A549 (cell line): ENCODE measurements around the gene BANF1.

ENCODE experiments used
- EP300 ChIP-seq, 2 experiments: fragments of >200 bp; sonication (Bioruptor Twin); formaldehyde crosslinking; IDR thresholded peaks; 2 replicates in 1 of 2; 3 replicates in 1 of 2; pipeline ENCODE4 v1.6.1; 2016 to 2017
- MAFK ChIP-seq: fragments of 450-650 bp; IDR thresholded peaks from 2 replicates; pipeline ENCODE4 v1.6.1; 2014; ENCODE audit not compliant: partially characterized antibody
- TF ChIP-seq, protein P1 (sequence below): fragments of 200-600 bp; sonication (generic); IDR thresholded peaks from 2 replicates; pipeline ENCODE4 v1.6.1; 2016; ENCODE audit warnings: antibody characterized with exemption, mild to moderate bottlenecking, moderate library complexity
- TF ChIP-seq, protein P2 (sequence below): fragments of >200 bp; sonication (Bioruptor Twin); formaldehyde crosslinking; IDR thresholded peaks from 3 replicates; pipeline ENCODE4 v1.5.1; 2016
- TF ChIP-seq, protein P3 (sequence below): fragments of 450-650 bp; IDR thresholded peaks from 2 replicates; pipeline ENCODE4 v1.6.1; 2014; ENCODE audit warnings: antibody characterized with exemption

DNA sequence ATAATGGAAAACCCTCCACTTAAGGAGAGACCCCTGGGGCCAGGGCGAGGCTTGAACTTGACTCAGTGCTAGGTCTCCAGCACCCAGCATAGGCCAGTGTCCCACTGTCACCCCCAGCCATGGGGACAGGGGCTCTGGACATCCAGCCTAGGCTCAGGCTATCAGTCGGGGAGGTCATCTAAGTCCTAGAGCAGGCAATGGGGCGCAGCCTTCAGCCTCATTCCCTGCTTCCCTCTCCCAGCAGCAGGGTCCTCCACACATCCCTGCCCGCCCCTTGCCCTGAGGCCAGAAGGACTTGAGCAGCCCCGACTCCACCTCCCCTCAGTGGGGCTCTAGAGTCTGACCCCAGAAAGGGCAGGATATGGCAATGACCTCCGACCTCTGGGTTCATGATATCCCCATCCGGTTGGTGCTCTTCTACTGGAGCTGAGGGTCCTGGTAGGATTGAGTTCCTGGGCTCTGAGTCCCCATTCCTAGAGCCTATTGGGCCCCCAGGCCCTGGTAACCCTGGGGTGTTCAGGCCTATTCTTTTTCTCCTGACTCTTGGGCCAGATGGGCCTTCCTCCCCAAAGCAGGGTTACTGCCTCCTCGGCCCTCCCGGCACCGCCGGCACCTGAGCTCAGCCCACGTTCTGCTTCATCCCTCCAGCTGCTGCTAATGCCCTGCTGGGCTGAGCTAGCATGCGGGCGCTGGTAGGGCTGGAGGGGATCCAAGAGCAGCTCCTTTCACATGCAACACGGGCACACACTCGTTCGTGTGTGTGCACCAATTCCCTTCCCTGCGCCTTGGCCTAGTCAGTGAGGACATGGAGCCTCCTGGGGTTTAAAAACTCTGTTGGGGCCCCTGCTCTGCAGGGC is 13.9 kb downstream of the BANF1 start:
- TF ChIP-seq EP300 (IDR thresholded peaks at IDR 0.05), result no peak
- TF ChIP-seq, protein P1, sequence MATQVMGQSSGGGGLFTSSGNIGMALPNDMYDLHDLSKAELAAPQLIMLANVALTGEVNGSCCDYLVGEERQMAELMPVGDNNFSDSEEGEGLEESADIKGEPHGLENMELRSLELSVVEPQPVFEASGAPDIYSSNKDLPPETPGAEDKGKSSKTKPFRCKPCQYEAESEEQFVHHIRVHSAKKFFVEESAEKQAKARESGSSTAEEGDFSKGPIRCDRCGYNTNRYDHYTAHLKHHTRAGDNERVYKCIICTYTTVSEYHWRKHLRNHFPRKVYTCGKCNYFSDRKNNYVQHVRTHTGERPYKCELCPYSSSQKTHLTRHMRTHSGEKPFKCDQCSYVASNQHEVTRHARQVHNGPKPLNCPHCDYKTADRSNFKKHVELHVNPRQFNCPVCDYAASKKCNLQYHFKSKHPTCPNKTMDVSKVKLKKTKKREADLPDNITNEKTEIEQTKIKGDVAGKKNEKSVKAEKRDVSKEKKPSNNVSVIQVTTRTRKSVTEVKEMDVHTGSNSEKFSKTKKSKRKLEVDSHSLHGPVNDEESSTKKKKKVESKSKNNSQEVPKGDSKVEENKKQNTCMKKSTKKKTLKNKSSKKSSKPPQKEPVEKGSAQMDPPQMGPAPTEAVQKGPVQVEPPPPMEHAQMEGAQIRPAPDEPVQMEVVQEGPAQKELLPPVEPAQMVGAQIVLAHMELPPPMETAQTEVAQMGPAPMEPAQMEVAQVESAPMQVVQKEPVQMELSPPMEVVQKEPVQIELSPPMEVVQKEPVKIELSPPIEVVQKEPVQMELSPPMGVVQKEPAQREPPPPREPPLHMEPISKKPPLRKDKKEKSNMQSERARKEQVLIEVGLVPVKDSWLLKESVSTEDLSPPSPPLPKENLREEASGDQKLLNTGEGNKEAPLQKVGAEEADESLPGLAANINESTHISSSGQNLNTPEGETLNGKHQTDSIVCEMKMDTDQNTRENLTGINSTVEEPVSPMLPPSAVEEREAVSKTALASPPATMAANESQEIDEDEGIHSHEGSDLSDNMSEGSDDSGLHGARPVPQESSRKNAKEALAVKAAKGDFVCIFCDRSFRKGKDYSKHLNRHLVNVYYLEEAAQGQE, result no peak
- TF ChIP-seq, protein P2, sequence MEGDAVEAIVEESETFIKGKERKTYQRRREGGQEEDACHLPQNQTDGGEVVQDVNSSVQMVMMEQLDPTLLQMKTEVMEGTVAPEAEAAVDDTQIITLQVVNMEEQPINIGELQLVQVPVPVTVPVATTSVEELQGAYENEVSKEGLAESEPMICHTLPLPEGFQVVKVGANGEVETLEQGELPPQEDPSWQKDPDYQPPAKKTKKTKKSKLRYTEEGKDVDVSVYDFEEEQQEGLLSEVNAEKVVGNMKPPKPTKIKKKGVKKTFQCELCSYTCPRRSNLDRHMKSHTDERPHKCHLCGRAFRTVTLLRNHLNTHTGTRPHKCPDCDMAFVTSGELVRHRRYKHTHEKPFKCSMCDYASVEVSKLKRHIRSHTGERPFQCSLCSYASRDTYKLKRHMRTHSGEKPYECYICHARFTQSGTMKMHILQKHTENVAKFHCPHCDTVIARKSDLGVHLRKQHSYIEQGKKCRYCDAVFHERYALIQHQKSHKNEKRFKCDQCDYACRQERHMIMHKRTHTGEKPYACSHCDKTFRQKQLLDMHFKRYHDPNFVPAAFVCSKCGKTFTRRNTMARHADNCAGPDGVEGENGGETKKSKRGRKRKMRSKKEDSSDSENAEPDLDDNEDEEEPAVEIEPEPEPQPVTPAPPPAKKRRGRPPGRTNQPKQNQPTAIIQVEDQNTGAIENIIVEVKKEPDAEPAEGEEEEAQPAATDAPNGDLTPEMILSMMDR, result no peak
- TF ChIP-seq MAFK, result no peak
- TF ChIP-seq, protein P3, sequence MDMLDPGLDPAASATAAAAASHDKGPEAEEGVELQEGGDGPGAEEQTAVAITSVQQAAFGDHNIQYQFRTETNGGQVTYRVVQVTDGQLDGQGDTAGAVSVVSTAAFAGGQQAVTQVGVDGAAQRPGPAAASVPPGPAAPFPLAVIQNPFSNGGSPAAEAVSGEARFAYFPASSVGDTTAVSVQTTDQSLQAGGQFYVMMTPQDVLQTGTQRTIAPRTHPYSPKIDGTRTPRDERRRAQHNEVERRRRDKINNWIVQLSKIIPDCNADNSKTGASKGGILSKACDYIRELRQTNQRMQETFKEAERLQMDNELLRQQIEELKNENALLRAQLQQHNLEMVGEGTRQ, result no peak
